Immature natural killer cell (primary cell): ENCODE data around the gene SIPA1L2. TPM values are rescaled to one million over a fixed set of nuclear protein-coding genes. Genes with fewer than 3 reads are reported as not detected.

Experiments
- DNase-seq, 3 donors: peaks; one replicate each; pipeline ENCODE4 v3.0.0; 2022; ENCODE audit warnings: mixed read lengths in 1 of 3
- H3K27ac Mint-ChIP-seq, 6 donors: one replicate each; pipeline ENCODE4 v1.8.0; 2020; ENCODE audit warnings: mixed read lengths in 6 of 6, mild to moderate bottlenecking in 5 of 6, inconsistent platforms in 4 of 6, moderate library complexity in 3 of 6
- H3K27me3 Mint-ChIP-seq, 3 donors: one replicate each; pipeline ENCODE4 v1.8.0; 2020 to 2021; ENCODE audit warnings: low read depth in 3 of 3, mild to moderate bottlenecking in 3 of 3, mixed read lengths in 3 of 3, moderate library complexity in 3 of 3, inconsistent platforms in 1 of 3
- H3K36me3 Mint-ChIP-seq, 3 donors: one replicate each; pipeline ENCODE4 v1.8.0; 2020; ENCODE audit warnings: mixed read lengths in 3 of 3, inconsistent platforms in 2 of 3, mild to moderate bottlenecking in 2 of 3
- H3K4me1 Mint-ChIP-seq, 2 donors: one replicate each; pipeline ENCODE4 v1.8.0; 2020; ENCODE audit warnings: inconsistent platforms in 2 of 2, mild to moderate bottlenecking in 2 of 2, mixed read lengths in 2 of 2, moderate library complexity in 1 of 2
- H3K4me3 Mint-ChIP-seq, 5 donors: one replicate each; pipeline ENCODE4 v1.8.0; 2020; ENCODE audit warnings: mild to moderate bottlenecking in 5 of 5, mixed read lengths in 5 of 5, inconsistent platforms in 3 of 5, moderate library complexity in 3 of 5
- H3K9me3 Mint-ChIP-seq, 6 donors: one replicate each; pipeline ENCODE4 v1.8.0; 2020; ENCODE audit warnings: mild to moderate bottlenecking in 6 of 6, mixed read lengths in 6 of 6, inconsistent platforms in 4 of 6, moderate library complexity in 3 of 6
- polyA plus RNA-seq, 3 donors: library from polyadenylated mRNA; unstranded; fragments of 300-500 nt; fragmentation: Illumina TruSeq; gene quantifications; one replicate each; pipeline ENCODE4 v1.2.3, GENCODE V29; 2021

SIPA1L2 gene
- polyA plus RNA-seq, 3 donors from 2014 or later: 0.54 TPM; not detected in 2

DNA sequence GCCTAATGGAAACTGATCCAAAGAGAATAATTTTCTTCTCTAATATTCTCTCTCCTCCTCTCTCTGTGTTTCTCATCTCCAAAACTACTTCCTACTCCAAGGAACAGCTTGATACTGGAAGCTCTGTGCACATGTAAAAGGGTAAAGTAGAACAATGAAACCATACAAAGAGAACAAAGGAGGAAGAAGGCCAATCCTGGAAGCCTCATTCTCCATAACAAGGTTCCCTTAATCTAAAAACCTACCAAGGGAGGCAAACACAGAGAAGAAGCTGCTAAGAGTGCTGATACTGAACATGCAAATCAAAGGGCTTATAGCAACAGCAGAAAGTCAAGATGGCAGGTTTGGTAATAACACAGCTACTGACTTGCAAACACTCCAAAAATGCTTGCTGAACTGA, 44.4 kb downstream of the SIPA1L2 start:
- no peak for DNase-seq
- no peak overlapping the region for H3K27ac Mint-ChIP-seq
- peaks cover 0 to 4% (median 0%) of the 10 kb centered on the region in 3 donors for H3K36me3 Mint-ChIP-seq
- H3K4me3 Mint-ChIP-seq: no peak overlapping the region
- no peaks in the 10 kb centered on the region for H3K9me3 Mint-ChIP-seq
- peaks cover 6 to 13% of the 10 kb centered on the region in 2 donors for H3K4me1 Mint-ChIP-seq
- H3K27me3 Mint-ChIP-seq: peaks cover 1 to 2% (median 2%) of the 10 kb centered on the region in 3 donors

DNA sequence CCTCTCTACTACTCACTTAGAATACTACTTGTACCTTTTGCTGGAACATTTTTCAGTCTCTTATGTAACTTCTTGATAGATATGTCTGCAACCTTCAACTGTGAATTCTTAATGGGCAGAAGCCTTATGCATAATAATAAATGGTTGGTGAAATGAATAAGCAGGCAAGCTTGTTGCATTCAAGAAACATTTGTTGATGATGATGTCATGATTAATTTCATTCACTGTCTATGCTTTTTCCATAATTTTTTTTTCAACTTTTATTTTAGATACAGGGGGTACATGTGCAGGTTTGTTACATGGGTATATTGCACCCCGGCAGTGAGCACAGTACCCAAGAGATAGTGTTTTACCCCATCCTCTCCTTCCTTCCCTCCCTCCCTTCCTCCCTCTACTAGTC, 48.0 kb downstream of the SIPA1L2 start:
- H3K27me3 Mint-ChIP-seq: peaks cover 1 to 4% (median 2%) of the 10 kb centered on the region in 3 donors
- peaks cover 40 to 41% of the 10 kb centered on the region in 2 donors for H3K4me1 Mint-ChIP-seq
- no peak overlapping the region for H3K27ac Mint-ChIP-seq
- H3K9me3 Mint-ChIP-seq: peaks cover 0 to 2% (median 0%) of the 10 kb centered on the region in 6 donors
- DNase-seq: no peak
- H3K36me3 Mint-ChIP-seq: peaks cover 0 to 4% (median 0%) of the 10 kb centered on the region in 3 donors
- H3K4me3 Mint-ChIP-seq: no peak overlapping the region

Other genes with a start within 250 kb of the SIPA1L2 start
- gene MAP10, start 175.3 kb upstream of the SIPA1L2 start, polyA plus RNA-seq: 1 to 10 TPM in 1 of 3 donors, under 1 TPM in 2; 0.55 to 1.7 (median 0.81) TPM